GM12864 (cell line): ENCODE results near the gene ZMYND10.
A peak's percentile ranks its signal among the peaks of the same experiment; 100 is the strongest.

ENCODE experiments used
- DNase-seq: peaks from one replicate; pipeline ENCODE4 v3.0.0-alpha.2; 2011; ENCODE audit warnings: low read depth
- H3K4me3 ChIP-seq: 2 replicates; pipeline ENCODE4 v1.5.1; 2011; ENCODE audit warnings: mild to moderate bottlenecking, low read depth, low read length, control low read depth
- TF ChIP-seq, protein P1 (sequence below): IDR thresholded peaks from 2 replicates; pipeline ENCODE4 v1.5.1; 2011; ENCODE audit warnings: low read depth, mild to moderate bottlenecking, moderate library complexity, low read length, control low read depth, inconsistent platforms; ENCODE audit errors: missing control alignments

ZMYND10 gene

DNA sequence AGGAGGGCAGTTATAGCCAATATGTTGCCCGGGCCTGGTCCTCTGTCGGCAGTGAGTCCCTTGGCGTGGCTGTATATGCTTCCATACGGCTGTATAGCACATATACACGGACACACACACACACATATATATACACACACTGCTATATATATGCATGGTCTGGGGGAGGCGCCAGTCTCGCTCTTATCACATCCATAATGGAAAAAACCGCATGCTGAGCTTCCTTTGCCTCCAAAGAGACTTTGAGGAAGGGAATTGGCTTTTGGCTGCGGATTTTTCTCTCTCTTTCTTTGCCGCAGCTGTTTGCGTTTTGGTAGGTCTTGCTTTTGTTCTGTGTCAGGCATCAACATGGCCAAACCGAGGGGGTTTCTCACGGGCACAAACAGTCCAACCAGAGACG lies 25.1 kb upstream of the ZMYND10 start:
- H3K4me3 ChIP-seq: no peak overlapping the region
- TF ChIP-seq, protein P1, sequence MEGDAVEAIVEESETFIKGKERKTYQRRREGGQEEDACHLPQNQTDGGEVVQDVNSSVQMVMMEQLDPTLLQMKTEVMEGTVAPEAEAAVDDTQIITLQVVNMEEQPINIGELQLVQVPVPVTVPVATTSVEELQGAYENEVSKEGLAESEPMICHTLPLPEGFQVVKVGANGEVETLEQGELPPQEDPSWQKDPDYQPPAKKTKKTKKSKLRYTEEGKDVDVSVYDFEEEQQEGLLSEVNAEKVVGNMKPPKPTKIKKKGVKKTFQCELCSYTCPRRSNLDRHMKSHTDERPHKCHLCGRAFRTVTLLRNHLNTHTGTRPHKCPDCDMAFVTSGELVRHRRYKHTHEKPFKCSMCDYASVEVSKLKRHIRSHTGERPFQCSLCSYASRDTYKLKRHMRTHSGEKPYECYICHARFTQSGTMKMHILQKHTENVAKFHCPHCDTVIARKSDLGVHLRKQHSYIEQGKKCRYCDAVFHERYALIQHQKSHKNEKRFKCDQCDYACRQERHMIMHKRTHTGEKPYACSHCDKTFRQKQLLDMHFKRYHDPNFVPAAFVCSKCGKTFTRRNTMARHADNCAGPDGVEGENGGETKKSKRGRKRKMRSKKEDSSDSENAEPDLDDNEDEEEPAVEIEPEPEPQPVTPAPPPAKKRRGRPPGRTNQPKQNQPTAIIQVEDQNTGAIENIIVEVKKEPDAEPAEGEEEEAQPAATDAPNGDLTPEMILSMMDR: no peak
- DNase-seq: no peak

DNA sequence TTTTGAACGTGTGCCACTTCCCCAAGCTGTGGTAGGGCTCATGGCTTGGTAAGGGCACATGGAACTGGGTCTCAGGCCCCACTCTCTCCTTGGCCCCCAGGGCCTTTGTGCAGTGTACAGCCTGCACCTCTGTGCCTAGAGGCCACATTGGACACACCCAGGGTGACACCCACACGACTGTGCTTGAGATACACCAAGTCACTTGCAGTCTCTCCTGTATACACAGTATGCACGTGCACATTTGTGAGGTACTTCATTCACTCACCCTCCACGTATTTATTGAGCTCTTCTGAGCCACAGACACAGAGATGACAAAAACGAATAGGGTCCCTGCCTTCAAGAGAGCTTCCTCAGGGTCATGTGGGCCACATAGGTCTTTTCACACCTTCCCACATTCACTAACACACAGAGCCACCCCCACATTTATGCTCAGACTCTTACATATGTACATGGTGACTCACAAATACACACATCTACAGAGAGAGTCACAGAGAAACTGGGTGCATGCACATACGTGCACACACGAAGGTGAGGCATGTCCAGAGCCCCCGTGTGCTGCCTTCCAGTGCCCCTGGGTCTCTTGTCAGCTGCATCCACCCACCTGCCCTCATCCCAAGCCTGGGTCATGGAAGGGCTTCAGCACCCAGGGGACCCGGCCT lies 23.6 kb upstream of the ZMYND10 start:
- TF ChIP-seq, protein P1: no peak
- no peak for DNase-seq
- H3K4me3 ChIP-seq: no peak overlapping the region

DNA sequence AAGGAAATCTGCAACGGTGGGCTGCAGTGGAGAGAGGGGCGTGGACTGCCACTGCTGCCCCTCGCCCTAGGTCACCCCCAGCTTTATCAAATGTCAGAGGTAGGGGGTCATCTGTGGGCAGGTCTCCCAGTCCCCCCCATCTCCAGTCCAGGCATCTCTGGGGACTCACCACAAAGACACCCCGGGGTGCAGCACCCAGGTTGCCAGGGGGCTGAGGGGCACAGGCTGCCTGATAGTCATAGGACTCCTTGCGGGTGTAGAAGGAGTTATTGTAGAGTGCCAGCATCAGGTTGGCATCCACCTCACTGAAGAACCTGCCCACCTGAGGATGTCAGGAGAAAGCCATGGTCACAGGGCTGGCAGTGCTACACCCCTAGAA lies 20.3 kb upstream of the ZMYND10 start:
- peak overlapping the region; percentile 50; the same call in 1 of the 2 replicates for H3K4me3 ChIP-seq
- TF ChIP-seq, protein P1: no peak
- no peak for DNase-seq

DNA sequence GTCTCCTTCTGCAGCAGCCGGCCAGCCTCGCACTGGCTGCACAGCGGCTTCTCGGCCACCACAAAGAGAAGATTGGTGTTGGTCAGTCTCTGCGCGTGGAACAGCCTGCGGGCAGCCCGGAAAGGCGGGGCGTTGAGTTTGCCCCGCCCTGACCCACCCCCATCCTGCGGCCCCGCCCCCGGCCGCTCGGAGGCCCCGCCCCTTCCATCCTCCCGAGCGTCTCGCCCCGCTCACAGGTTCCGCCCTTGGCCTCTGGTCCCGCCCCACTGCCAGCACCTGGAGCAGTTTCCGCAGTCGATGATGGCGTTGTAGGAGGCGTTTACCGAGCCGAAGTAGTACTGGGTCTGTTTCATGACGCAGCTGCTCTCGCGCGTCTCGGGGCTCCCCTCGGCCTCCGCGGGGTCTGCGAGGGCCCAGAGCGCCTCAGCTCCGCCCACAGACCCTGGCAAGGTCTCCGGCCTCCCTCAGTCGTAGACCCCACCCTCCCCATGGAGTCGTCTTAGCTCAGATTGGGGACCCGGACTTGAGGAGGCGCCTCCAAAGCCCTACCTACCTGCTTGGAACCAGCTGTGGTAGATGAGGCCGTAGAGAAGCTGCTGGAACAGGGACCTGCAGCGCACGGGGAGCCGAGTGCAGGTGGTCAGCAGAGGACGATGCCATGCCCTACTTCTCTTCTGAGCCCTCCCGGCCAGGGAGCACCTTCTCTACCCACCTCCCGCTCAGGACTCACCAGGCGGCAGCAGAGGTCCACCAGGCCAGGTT lies 19.7 kb upstream of the ZMYND10 start:
- TF ChIP-seq, protein P1: no peak
- H3K4me3 ChIP-seq: peak overlapping the region; percentile 50
- DNase-seq: peak; percentile 67

DNA sequence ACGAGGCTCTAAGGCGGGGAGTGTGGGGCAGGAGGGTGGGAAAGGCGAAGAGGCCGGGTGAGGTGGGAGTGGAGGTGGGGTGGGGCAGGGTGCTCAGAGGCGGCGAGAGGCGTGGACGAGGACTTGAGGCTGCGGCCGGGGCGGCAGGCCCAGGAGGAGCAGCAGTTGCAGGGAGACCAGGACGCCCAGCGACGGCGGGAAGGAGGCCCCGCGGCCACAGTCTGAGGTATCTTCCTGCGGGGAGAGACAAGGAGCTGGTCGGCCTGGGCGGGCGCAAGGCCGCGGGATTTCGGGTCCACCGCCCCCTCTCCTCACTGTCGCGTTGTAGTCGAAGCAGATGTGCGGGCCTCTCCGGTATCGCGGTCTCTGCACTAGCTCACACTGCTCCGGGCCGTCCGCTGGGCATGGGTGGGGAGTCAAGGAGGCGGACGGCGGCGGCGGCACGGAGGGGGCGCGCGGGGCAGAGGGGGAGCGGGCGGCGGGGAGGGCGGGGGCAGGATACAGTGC lies 19.1 kb upstream of the ZMYND10 start:
- TF ChIP-seq, protein P1: no peak
- no peak for DNase-seq
- peak overlapping the region; percentile 49 for H3K4me3 ChIP-seq

DNA sequence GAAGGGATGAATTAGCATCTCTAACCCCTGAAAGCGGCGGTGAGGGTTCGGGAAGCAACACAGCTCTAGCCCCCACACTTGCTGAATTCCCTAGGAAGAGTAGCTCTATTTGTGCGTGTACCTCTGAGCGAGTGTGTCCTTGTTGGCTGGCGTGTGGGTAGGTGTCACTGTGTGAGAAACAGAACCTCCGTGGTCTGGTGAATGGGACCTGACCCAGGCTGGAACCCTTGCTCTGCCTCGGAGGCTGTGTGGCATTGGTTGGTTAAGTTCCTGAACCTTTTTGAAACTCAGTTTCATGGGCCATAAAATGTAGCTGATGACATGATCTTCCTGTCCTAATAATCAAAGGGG lies 14.2 kb upstream of the ZMYND10 start:
- DNase-seq: no peak
- H3K4me3 ChIP-seq: peak overlapping the region; percentile 70
- TF ChIP-seq, protein P1: no peak
